Measurements from ENCODE around the gene B4GAT1. TPM values are rescaled to one million over a fixed set of nuclear protein-coding genes. Genes with fewer than 3 reads are reported as not detected.

The B4GAT1 gene
- total and polyA plus RNA-seq, 2 of the 13 experiments (the other 11 are each of a cell fraction or from before 2014, with no cell fraction given): 40.4 to 109 TPM

GRCh38 chr11:66347425-66348276 is at the start of gene B4GAT1 (continued):
- TF ChIP-seq RFXAP (CRISPR knock-in tag; IDR thresholded peaks at IDR 0.05; ENCODE audit: borderline replicate concordance): no peak
- TF ChIP-seq MXD3 (CRISPR knock-in tag; IDR thresholded peaks at IDR 0.05): no peak
- TF ChIP-seq NFKBIZ (CRISPR knock-in tag; IDR thresholded peaks at IDR 0.05): peak; percentile 78; the same call in 1 of the 2 replicates
- no peak for TF ChIP-seq ZFP37 (CRISPR knock-in tag; IDR thresholded peaks at IDR 0.05; ENCODE audit: borderline replicate concordance)
- TF ChIP-seq, protein P1, sequence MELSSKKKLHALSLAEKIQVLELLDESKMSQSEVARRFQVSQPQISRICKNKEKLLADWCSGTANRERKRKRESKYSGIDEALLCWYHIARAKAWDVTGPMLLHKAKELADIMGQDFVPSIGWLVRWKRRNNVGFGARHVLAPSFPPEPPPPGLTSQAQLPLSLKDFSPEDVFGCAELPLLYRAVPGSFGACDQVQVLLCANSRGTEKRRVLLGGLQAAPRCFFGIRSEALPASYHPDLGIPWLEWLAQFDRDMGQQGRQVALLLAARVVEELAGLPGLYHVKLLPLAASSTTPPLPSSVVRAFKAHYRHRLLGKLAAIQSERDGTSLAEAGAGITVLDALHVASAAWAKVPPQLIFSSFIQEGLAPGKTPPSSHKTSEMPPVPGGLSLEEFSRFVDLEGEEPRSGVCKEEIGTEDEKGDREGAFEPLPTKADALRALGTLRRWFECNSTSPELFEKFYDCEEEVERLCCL (CRISPR knock-in tag; IDR thresholded peaks at IDR 0.05; ENCODE audit: borderline replicate concordance): no peak
- peak; percentile 77; the same call in 1 of the 2 replicates for TF ChIP-seq FOXC1 (CRISPR knock-in tag; IDR thresholded peaks at IDR 0.05; ENCODE audit: borderline replicate concordance)
- TF ChIP-seq ELF1 (CRISPR knock-in tag; IDR thresholded peaks at IDR 0.05): peak; percentile 32; the same call in 1 of the 2 replicates
- TF ChIP-seq, protein P2, sequence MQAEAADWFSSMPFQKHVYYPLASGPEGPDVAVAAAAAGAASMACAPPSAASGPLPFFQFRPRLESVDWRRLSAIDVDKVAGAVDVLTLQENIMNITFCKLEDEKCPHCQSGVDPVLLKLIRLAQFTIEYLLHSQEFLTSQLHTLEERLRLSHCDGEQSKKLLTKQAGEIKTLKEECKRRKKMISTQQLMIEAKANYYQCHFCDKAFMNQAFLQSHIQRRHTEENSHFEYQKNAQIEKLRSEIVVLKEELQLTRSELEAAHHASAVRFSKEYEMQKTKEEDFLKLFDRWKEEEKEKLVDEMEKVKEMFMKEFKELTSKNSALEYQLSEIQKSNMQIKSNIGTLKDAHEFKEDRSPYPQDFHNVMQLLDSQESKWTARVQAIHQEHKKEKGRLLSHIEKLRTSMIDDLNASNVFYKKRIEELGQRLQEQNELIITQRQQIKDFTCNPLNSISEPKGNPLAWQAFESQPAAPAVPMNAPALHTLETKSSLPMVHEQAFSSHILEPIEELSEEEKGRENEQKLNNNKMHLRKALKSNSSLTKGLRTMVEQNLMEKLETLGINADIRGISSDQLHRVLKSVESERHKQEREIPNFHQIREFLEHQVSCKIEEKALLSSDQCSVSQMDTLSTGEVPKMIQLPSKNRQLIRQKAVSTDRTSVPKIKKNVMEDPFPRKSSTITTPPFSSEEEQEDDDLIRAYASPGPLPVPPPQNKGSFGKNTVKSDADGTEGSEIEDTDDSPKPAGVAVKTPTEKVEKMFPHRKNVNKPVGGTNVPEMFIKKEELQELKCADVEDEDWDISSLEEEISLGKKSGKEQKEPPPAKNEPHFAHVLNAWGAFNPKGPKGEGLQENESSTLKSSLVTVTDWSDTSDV (CRISPR knock-in tag; IDR thresholded peaks at IDR 0.05): no peak
- TF ChIP-seq PRMT3 (CRISPR knock-in tag; IDR thresholded peaks at IDR 0.05; ENCODE audit: borderline replicate concordance, low read depth): 0 out of 2 replicates have a peak, but pooled peaks have one; percentile 56
- no peak for TF ChIP-seq ZNF768 (CRISPR knock-in tag; IDR thresholded peaks at IDR 0.05)
- peak; percentile 53; the same call in 1 of the 2 replicates for TF ChIP-seq FOXO1 (CRISPR knock-in tag; IDR thresholded peaks at IDR 0.05)
- no peak for TF ChIP-seq SNRNP70 (IDR thresholded peaks at IDR 0.05; ENCODE audit: low read depth, low read length)
- TF ChIP-seq ZUFSP (CRISPR knock-in tag; IDR thresholded peaks at IDR 0.05; ENCODE audit: borderline replicate concordance): no peak
- TF ChIP-seq, protein P3, sequence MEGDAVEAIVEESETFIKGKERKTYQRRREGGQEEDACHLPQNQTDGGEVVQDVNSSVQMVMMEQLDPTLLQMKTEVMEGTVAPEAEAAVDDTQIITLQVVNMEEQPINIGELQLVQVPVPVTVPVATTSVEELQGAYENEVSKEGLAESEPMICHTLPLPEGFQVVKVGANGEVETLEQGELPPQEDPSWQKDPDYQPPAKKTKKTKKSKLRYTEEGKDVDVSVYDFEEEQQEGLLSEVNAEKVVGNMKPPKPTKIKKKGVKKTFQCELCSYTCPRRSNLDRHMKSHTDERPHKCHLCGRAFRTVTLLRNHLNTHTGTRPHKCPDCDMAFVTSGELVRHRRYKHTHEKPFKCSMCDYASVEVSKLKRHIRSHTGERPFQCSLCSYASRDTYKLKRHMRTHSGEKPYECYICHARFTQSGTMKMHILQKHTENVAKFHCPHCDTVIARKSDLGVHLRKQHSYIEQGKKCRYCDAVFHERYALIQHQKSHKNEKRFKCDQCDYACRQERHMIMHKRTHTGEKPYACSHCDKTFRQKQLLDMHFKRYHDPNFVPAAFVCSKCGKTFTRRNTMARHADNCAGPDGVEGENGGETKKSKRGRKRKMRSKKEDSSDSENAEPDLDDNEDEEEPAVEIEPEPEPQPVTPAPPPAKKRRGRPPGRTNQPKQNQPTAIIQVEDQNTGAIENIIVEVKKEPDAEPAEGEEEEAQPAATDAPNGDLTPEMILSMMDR (CRISPR knock-in tag; IDR thresholded peaks at IDR 0.05): no peak
- peak; percentile 46; the same call in 1 of the 2 replicates for TF ChIP-seq ARID2 (CRISPR knock-in tag; IDR thresholded peaks at IDR 0.05; ENCODE audit: borderline replicate concordance)
- TF ChIP-seq MEF2D (CRISPR knock-in tag; IDR thresholded peaks at IDR 0.05): no peak; the same call in 1 of the 2 replicates
- TF ChIP-seq, protein P4, sequence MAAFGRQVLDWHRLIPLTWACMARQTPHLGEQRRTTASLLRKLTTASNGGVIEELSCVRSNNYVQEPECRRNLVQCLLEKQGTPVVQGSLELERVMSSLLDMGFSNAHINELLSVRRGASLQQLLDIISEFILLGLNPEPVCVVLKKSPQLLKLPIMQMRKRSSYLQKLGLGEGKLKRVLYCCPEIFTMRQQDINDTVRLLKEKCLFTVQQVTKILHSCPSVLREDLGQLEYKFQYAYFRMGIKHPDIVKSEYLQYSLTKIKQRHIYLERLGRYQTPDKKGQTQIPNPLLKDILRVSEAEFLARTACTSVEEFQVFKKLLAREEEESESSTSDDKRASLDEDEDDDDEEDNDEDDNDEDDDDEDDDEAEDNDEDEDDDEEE (CRISPR knock-in tag; IDR thresholded peaks at IDR 0.05): peak; percentile 32; the same call in 1 of the 2 replicates
- TF ChIP-seq PLRG1 (conservative IDR thresholded peaks at IDR 0.05): no peak
